ENCODE data around the gene MSGN1. TPM values are rescaled to one million over a fixed set of nuclear protein-coding genes. Genes with fewer than 3 reads are reported as not detected.

The MSGN1 gene
- polyA plus RNA-seq (2011; rRNA removed) (not detected in 2 replicates), polyA minus RNA-seq (2011; rRNA and poly(A)+ RNA removed) (not detected in 2 replicates)

- Histone ChIP-seq H3K27me3 (ENCODE audit: control insufficient read depth, insufficient read depth, low read length) (peaks cover 2% of the 10 kb centered on the region), H3K36me3 (ENCODE audit: control insufficient read depth, insufficient read depth, low read length) (no peaks in the 10 kb centered on the region), H3K4me3 (ENCODE audit: low read depth, low read length) (no peak within 1 kb of the TSS)
- ChIA-PET CTCF (interaction anchor here (1.4 kb wide), 1 partner anchor 97 kb away, joined by 3 read pairs; no protein-coding TSS in a partner anchor), POLR2A (no interaction called here)
- DNase-seq (ENCODE audit: low read depth): no peak
- TF ChIP-seq CTCF (IDR thresholded peaks at IDR 0.05; ENCODE audit: insufficient read depth, low read depth, low read length): no peak
These were observed at the start of gene MSGN1 for GRCh38 chr2:17816396-17817245. Gene MSGN1 (plus strand): TSS chr2:17816460. CDS start chr2:17816519, 59 bp downstream.

- TF ChIP-seq CTCF (IDR thresholded peaks at IDR 0.05; ENCODE audit: insufficient read depth, low read depth, low read length): no peak
- no peaks in the 10 kb centered on the region for H3K27me3 ChIP-seq (ENCODE audit: control insufficient read depth, insufficient read depth, low read length)
- ChIA-PET POLR2A (no interaction called here), CTCF (interaction anchor here (0.7 kb wide), 1 partner anchor 362 kb away, joined by 3 read pairs; no protein-coding TSS in a partner anchor)
- H3K36me3 ChIP-seq (ENCODE audit: control insufficient read depth, insufficient read depth, low read length): no peaks in the 10 kb centered on the region
- no peak for DNase-seq (ENCODE audit: low read depth)
- H3K4me3 ChIP-seq (ENCODE audit: low read depth, low read length): no peak overlapping the region
These were observed 47.4 kb upstream of the MSGN1 start for GRCh38 chr2:17768894-17769293.

GRCh38 chr2:17771956-17772355, 44.3 kb upstream of the MSGN1 start:
- no peak overlapping the region for H3K4me3 ChIP-seq (ENCODE audit: low read depth, low read length)
- POLR2A ChIA-PET: no interaction called here
- H3K27me3 ChIP-seq (ENCODE audit: control insufficient read depth, insufficient read depth, low read length): no peaks in the 10 kb centered on the region
- no peak for TF ChIP-seq CTCF (IDR thresholded peaks at IDR 0.05; ENCODE audit: insufficient read depth, low read depth, low read length)
- DNase-seq (ENCODE audit: low read depth): no peak
- CTCF ChIA-PET: interaction anchor here (1.0 kb wide), 1 partner anchor 19 kb away, joined by 3 read pairs; no protein-coding TSS in a partner anchor
- no peaks in the 10 kb centered on the region for H3K36me3 ChIP-seq (ENCODE audit: control insufficient read depth, insufficient read depth, low read length)

- Histone ChIP-seq H3K27me3 (ENCODE audit: control insufficient read depth, insufficient read depth, low read length) (no peaks in the 10 kb centered on the region), H3K4me3 (ENCODE audit: low read depth, low read length) (no peak overlapping the region), H3K36me3 (ENCODE audit: control insufficient read depth, insufficient read depth, low read length) (no peaks in the 10 kb centered on the region)
- ChIA-PET CTCF (interaction anchor here (1.0 kb wide), 1 partner anchor 20 kb away, joined by 3 read pairs; no protein-coding TSS in a partner anchor), POLR2A (no interaction called here)
- DNase-seq (ENCODE audit: low read depth): no peak
- no peak for TF ChIP-seq CTCF (IDR thresholded peaks at IDR 0.05; ENCODE audit: insufficient read depth, low read depth, low read length)
These were observed 43.7 kb upstream of the MSGN1 start for GRCh38 chr2:17772532-17772931.

GRCh38 chr2:17780546-17780945, 35.7 kb upstream of the MSGN1 start:
- POLR2A ChIA-PET: no interaction called here
- Histone ChIP-seq H3K36me3 (ENCODE audit: control insufficient read depth, insufficient read depth, low read length) (no peaks in the 10 kb centered on the region), H3K27me3 (ENCODE audit: control insufficient read depth, insufficient read depth, low read length) (no peaks in the 10 kb centered on the region), H3K4me3 (ENCODE audit: low read depth, low read length) (no peak overlapping the region)
- CTCF ChIA-PET: no interaction called here
- no peak for TF ChIP-seq CTCF (IDR thresholded peaks at IDR 0.05; ENCODE audit: insufficient read depth, low read depth, low read length)
- DNase-seq (ENCODE audit: low read depth): no peak

Data from BJ (cell line).